HG03060 (cell line): ENCODE measurements around the gene DISC1.
"Not testable (repeated sequence)": the region's sequence is repeated elsewhere in the genome, so short reads cannot be mapped to it uniquely, and the experiment has no call there.

Source experiments
- ATAC-seq: cut with Tn5 transposase; IDR thresholded peaks from one replicate; pipeline ENCODE4 v1.9.1; 2021; ENCODE audit warnings: low read depth, moderate number of reproducible peaks; ENCODE audit not compliant: unreplicated experiment

DISC1 gene

GRCh38 chr1:231939118-231939517 is 312.5 kb downstream of the DISC1 start:
- no peak for ATAC-seq

- no peak for ATAC-seq
Measured at GRCh38 chr1:231940116-231940515, 313.5 kb downstream of the DISC1 start.

- ATAC-seq: no peak
Measured at GRCh38 chr1:231940701-231941100, 314.1 kb downstream of the DISC1 start.

- no peak for ATAC-seq
Measured at GRCh38 chr1:231943084-231943483, 316.5 kb downstream of the DISC1 start.

GRCh38 chr1:231948102-231948501 is 321.5 kb downstream of the DISC1 start:
- not testable (repeated sequence) for ATAC-seq

GRCh38 chr1:231949277-231950091 is 322.9 kb downstream of the DISC1 start:
- no peak for ATAC-seq

- no peak for ATAC-seq
Measured at GRCh38 chr1:231950331-231951128, 323.9 kb downstream of the DISC1 start.

GRCh38 chr1:231951374-231951773 is 324.8 kb downstream of the DISC1 start:
- no peak for ATAC-seq

- ATAC-seq: no peak
Measured at GRCh38 chr1:231952154-231952553, 325.6 kb downstream of the DISC1 start.

- no peak for ATAC-seq
Measured at GRCh38 chr1:231953660-231954059, 327.1 kb downstream of the DISC1 start.

GRCh38 chr1:231954751-231955150 is 328.2 kb downstream of the DISC1 start:
- ATAC-seq: no peak

- no peak for ATAC-seq
Measured at GRCh38 chr1:231957359-231957758, 330.8 kb downstream of the DISC1 start.

- ATAC-seq: no peak
Measured at GRCh38 chr1:231958448-231958847, 331.9 kb downstream of the DISC1 start.

- ATAC-seq: no peak
Measured at GRCh38 chr1:231959225-231959884, 332.8 kb downstream of the DISC1 start.

- ATAC-seq: not testable (repeated sequence)
Measured at GRCh38 chr1:231961801-231962200, 335.2 kb downstream of the DISC1 start.

- ATAC-seq: no peak
Measured at GRCh38 chr1:231962636-231963035, 336.0 kb downstream of the DISC1 start.

- no peak for ATAC-seq
Measured at GRCh38 chr1:231964241-231964640, 337.7 kb downstream of the DISC1 start.

GRCh38 chr1:231964961-231965360 is 338.4 kb downstream of the DISC1 start:
- no peak for ATAC-seq

GRCh38 chr1:231965615-231966014 is 339.0 kb downstream of the DISC1 start:
- ATAC-seq: no peak

GRCh38 chr1:231966983-231967382 is 340.4 kb downstream of the DISC1 start:
- ATAC-seq: no peak

- ATAC-seq: no peak
Measured at GRCh38 chr1:231969076-231969475, 342.5 kb downstream of the DISC1 start.
